B cell (primary cell): ENCODE results near the gene RASD1.

Experiments used
- CTCF ChIP-seq: fragments of 200-600 bp; IDR thresholded peaks from one replicate; pipeline ENCODE4 v1.8.0; 2022; ENCODE audit warnings: antibody characterized with exemption, mild to moderate bottlenecking
- EZH2 ChIP-seq: IDR thresholded peaks from 2 replicates; pipeline ENCODE4 v1.6.1; 2012; ENCODE audit warnings: borderline replicate concordance, low read depth, mild to moderate bottlenecking, moderate library complexity, low read length; ENCODE audit not compliant: insufficient read depth, poor library complexity, severe bottlenecking

GRCh38 chr17:17492571-17492970 is 3.6 kb downstream of the RASD1 start:
- no peak for TF ChIP-seq CTCF
- TF ChIP-seq EZH2 = no peak
